IMR-90 (cell line): ENCODE data around the gene RAB27A.

Source experiments
- BHLHE40 ChIP-seq: fragments of 150-350 bp; IDR thresholded peaks from 2 replicates; pipeline ENCODE4 v1.6.1; 2016; ENCODE audit warnings: mild to moderate bottlenecking, low read depth, low read length
- CEBPB ChIP-seq: IDR thresholded peaks from 2 replicates; pipeline ENCODE4 v1.6.1; 2012; ENCODE audit warnings: low read depth, low read length, improper control_type of control experiment
- POLR2A ChIP-seq: IDR thresholded peaks from 2 replicates; pipeline ENCODE4 v1.6.1; 2012; ENCODE audit warnings: mild to moderate bottlenecking, low read depth, low read length
- RAD21 ChIP-seq: IDR thresholded peaks from 2 replicates; pipeline ENCODE4 v1.6.1; 2012; ENCODE audit warnings: low read length, improper control_type of control experiment
- RFX5 ChIP-seq: IDR thresholded peaks from 2 replicates; pipeline ENCODE4 v1.8.0; 2012; ENCODE audit warnings: low read depth, mild to moderate bottlenecking, low read length, moderate library complexity
- TF ChIP-seq, protein P1 (sequence below): conservative IDR thresholded peaks from 2 replicates; pipeline ENCODE4 v1.5.1; 2012; ENCODE audit warnings: mild to moderate bottlenecking, low read depth, low read length, improper control_type of control experiment
- TF ChIP-seq, protein P2 (sequence below): fragments of 150-350 bp; IDR thresholded peaks from 2 replicates; pipeline ENCODE4 v1.6.1; 2017; ENCODE audit warnings: mild to moderate bottlenecking, antibody characterized with exemption, low read length, low read depth

DNA sequence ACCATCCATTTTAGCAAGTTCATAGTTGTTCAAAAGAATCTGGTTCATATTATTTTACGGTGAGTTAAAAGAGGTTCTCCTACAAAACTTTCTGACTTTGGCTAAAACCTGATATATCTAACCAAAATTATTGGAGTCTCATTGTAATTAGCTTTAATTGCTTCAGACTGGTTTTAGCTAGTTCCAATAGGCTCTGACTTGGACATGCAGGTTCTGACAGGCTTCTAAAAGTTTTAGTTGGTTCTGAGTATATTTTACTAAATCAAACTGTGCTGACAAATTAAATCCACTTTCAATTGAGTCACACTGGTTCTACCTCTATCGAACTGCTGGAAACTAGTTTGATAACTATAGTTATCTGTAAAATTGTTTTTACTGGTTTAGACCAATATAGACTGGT is 50.7 kb downstream of the RAB27A start:
- TF ChIP-seq, protein P1, sequence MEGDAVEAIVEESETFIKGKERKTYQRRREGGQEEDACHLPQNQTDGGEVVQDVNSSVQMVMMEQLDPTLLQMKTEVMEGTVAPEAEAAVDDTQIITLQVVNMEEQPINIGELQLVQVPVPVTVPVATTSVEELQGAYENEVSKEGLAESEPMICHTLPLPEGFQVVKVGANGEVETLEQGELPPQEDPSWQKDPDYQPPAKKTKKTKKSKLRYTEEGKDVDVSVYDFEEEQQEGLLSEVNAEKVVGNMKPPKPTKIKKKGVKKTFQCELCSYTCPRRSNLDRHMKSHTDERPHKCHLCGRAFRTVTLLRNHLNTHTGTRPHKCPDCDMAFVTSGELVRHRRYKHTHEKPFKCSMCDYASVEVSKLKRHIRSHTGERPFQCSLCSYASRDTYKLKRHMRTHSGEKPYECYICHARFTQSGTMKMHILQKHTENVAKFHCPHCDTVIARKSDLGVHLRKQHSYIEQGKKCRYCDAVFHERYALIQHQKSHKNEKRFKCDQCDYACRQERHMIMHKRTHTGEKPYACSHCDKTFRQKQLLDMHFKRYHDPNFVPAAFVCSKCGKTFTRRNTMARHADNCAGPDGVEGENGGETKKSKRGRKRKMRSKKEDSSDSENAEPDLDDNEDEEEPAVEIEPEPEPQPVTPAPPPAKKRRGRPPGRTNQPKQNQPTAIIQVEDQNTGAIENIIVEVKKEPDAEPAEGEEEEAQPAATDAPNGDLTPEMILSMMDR = no peak
- TF ChIP-seq RFX5 (no peak), POLR2A (no peak), RAD21 (no peak), BHLHE40 (no peak), CEBPB (no peak)
- TF ChIP-seq, protein P2, sequence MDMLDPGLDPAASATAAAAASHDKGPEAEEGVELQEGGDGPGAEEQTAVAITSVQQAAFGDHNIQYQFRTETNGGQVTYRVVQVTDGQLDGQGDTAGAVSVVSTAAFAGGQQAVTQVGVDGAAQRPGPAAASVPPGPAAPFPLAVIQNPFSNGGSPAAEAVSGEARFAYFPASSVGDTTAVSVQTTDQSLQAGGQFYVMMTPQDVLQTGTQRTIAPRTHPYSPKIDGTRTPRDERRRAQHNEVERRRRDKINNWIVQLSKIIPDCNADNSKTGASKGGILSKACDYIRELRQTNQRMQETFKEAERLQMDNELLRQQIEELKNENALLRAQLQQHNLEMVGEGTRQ = no peak
